ENCODE results near the gene WNT5B.
"Not testable (repeated sequence)": the region's sequence is repeated elsewhere in the genome, so short reads cannot be mapped to it uniquely, and the experiment has no call there.

WNT5B gene

DNA sequence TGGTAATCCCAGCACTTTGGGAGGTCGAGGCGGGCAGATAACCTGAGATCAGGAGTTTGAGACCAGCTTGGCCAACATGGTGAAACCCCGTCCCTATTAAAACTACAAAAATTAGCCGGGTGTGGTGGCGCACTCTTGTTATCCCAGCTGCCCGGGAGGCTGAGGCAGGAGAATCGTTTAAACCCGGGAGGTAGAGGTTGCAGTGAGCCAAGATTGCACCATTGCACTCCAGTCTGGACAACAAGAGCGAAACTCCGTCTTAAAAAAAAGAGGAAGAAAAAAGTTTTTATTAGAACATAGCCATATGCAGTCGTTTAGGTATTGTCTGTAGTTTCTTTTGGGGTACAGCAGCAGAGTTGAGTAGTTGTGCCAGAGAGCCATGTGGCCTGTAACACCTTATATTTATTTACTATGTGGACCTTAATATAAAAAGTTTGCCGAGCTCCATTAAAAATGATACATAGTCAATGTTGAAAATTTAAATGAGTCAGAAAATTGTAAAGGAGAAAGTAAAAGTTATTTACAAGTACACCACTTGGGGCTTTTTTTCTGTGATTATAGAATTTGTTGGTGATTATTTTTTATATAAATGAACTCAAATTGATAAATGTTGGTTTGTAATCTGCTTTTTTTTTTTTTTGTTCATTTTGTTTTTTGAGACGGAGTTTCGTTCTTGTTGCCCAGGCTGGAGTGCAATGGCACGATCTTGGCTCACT lies 64.0 kb downstream of the WNT5B start:
- DNase-seq = no peak

DNA sequence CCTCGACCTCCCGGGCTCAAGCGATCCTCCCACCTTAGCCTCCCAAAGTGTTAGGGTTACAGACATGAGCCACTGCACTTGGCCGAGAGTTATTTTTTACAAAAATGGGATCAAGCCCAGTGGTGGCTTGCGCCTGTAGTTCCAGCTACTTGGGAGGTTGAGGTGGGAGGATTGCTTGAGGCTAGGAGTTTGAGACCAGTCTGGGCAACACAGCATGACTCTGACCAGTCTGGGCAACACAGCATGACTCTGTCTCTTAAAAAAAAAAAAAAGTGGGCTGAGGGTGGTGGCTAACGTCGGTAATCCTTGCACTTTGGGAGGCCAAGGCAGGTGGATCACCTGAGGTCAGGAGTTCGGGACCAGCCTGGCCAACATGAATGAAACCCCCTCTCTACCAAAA lies 66.1 kb downstream of the WNT5B start:
- DNase-seq = not testable (repeated sequence)

DNA sequence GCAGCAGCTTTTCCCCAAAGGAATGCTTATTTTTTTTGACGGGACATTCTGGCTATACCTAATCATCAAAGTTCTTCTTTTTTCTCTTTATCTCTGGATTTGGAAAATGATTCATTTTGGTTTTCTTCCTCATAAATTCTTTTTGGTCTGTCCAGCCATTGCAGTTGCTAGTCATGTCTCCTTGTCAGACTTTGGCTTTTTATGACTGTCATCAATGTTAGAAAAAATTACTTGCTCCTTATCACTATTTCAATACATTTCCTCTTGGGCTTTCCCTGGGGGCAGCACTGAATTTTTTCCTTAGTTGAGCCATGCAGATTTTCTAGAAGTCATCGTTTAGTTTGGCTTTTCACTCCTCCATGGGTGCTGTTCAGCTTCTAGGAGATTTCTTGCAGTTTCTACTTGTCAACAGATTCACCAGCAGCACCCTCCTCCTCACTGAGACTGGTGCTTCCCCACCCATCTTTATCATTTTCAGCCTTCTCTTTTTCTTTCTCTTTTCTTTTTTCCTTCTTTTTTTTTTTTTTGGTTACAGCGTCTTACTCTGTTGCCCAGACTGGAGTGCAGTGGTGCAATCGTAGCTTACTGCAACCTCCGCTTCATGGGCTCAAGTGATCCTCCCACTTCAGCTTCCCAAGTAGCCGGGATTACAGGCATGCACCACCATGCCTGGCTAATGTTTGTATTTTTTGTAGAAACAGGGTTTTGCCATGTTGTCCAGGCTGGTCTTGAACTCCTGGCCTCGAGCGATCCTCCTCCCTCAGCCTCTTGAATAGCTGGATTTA lies 67.0 kb downstream of the WNT5B start:
- no peak for DNase-seq

DNA sequence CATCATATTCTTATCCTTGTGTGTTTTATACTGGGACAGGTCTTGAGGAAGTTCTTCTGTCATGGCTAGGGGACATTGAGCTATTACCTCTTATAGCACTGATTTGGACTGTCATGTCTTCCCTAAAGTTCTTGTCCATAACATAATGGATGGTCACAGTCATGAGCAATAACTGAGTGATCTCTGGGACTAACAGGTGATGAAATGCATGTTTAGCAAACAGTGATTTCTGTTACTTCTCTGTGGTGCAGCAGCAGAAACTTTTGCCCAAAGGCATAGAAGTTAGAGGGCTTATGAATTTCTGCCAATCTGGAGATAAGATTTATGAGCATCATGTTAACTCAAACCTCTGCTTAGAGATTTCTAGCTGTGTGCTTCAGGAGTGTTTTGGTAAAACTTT lies 67.8 kb downstream of the WNT5B start:
- DNase-seq = no peak

Data from NCI-H2029 treated with DMSO at 0.1 percent for 48 hours (cell line).